Putamen (tissue), 1 donor: Measurements from ENCODE around the gene TPSAB1.

Source experiments
- DNase-seq: peaks from one replicate; pipeline ENCODE4 v3.0.0-alpha.2; 2016; ENCODE audit warnings: low spot score

TPSAB1 gene

GRCh38 chr16:1210461-1210860 is 30.0 kb upstream of the TPSAB1 start:
- no peak for DNase-seq

- peak; percentile 66 for DNase-seq
Observed at GRCh38 chr16:1211451-1212268, 28.8 kb upstream of the TPSAB1 start.

- no peak for DNase-seq
Observed at GRCh38 chr16:1212616-1213194, 27.8 kb upstream of the TPSAB1 start.

GRCh38 chr16:1213231-1213630 is 27.3 kb upstream of the TPSAB1 start:
- DNase-seq, result no peak

GRCh38 chr16:1213796-1214372 is 26.6 kb upstream of the TPSAB1 start:
- no peak for DNase-seq

- DNase-seq, result no peak
Observed at GRCh38 chr16:1214719-1215118, 25.8 kb upstream of the TPSAB1 start.

- no peak for DNase-seq
Observed at GRCh38 chr16:1215574-1216295, 24.8 kb upstream of the TPSAB1 start.

- DNase-seq, result no peak
Observed at GRCh38 chr16:1216296-1216619, 24.2 kb upstream of the TPSAB1 start.

- peak; percentile 32 for DNase-seq
Observed at GRCh38 chr16:1216681-1217400, 23.7 kb upstream of the TPSAB1 start.

GRCh38 chr16:1217526-1217925 is 23.0 kb upstream of the TPSAB1 start:
- DNase-seq, result no peak

- no peak for DNase-seq
Observed at GRCh38 chr16:1218061-1218929, 22.2 kb upstream of the TPSAB1 start.

GRCh38 chr16:1218930-1219611 is 21.4 kb upstream of the TPSAB1 start:
- no peak for DNase-seq

- no peak for DNase-seq
Observed at GRCh38 chr16:1220098-1220728, 20.3 kb upstream of the TPSAB1 start.

GRCh38 chr16:1220841-1221627 is 19.5 kb upstream of the TPSAB1 start:
- DNase-seq, result no peak

GRCh38 chr16:1221628-1222552 is 18.6 kb upstream of the TPSAB1 start:
- DNase-seq, result peak; percentile 71

GRCh38 chr16:1222553-1223354 is 17.8 kb upstream of the TPSAB1 start:
- no peak for DNase-seq
